ENCODE results near the gene ULK3.

- TF ChIP-seq CTCF (IDR thresholded peaks at IDR 0.05) (no peak), POLR2A (IDR thresholded peaks at IDR 0.05) (no peak)
Measured at GRCh38 chr15:74786551-74787165, 56.3 kb downstream of the ULK3 start.

All from heart left ventricle (tissue), 13 donors.